ENCODE results near the gene LDLRAD4.
"Not testable (repeated sequence)": the region's sequence is repeated elsewhere in the genome, so short reads cannot be mapped to it uniquely, and the experiment has no call there.

LDLRAD4 gene

DNA sequence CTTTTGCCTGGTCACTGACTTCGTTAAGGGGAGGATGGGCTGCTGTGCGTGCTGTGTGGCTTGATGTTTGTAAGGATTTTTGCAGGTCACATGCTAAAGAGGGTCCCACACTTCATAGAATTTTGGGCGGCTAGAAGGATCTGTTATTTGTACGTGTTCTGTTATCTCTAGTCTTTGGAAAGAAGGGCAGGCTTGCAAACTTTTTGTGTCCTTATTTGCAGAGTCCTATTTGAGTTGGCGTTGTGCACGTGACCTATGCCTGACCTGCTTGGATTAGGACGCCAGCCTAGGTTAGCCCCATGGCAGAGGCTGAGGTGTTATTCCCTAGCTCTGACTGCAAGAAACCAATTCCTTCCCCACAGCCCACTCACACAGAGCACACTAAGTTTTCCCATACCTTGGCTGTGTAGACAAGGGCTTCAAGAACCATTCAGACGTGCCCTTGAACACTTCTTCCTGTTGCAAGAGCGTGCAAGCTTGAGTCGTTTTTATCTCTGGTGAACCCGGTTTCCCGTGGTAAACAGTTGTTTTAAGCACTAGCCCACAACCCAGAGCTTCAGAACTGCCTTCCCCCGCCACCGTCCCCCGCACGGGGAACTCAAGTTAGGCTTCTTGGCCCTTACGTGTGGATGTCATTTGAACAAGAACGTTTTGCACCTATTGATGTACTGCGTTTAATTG lies 94.6 kb downstream of the LDLRAD4 start:
- DNase-seq, result no peak

DNA sequence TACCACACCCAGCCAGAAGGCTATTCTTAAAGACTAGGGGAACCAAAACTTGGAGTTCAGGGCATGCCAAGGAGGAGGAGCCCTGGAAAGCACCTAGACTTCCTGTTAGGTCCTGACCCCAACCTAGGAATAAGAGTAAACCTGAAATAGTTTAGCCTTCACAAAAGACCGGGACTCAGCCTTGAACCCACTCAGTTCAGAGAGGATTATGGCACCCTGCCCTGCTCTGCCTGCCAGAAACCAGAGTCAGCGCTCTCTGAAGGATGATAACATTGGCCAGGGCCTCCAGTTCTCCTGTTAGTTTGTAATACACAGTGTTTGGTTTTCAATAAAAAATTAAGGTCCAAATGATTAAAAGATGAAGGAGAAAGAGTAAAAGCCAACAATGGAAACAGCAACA lies 96.4 kb downstream of the LDLRAD4 start:
- no peak for DNase-seq

DNA sequence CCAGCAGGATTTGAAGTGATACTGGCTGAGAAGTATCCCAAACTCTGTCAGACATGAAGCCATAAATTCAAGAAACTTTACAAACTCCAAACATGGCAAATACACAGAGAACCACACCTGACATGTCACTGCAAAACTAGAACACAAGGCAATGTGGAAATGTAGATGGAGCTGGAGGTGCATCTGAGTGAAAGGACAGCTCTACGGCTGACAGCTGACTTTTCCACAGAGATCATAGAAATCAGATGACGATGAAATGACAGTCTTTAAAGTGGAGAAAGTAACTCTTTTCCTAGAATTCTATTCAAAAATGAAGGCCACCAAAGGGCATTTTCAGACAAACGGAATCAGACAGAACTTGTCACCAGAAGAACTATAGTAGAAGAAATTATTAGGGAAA lies 97.5 kb downstream of the LDLRAD4 start:
- no peak for DNase-seq

DNA sequence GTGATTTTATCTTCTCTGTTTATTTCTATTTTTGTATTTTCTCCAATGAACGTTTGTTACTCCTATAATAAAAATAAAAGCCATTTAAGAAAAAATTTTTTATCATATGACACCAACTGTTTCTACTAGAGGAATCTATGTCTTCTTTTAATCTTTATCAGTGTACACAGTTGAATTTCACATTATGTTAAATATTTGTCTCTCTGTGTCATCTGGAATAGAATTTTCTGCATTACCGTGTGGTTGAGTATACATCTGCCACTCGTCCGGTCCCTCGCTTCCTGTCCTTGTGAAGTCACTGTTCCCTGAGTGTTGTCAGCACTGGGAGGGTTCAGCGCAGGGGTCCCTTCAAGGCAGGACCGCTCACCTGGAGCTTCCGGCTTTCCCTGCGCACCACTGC lies 99.2 kb downstream of the LDLRAD4 start:
- DNase-seq, result no peak

DNA sequence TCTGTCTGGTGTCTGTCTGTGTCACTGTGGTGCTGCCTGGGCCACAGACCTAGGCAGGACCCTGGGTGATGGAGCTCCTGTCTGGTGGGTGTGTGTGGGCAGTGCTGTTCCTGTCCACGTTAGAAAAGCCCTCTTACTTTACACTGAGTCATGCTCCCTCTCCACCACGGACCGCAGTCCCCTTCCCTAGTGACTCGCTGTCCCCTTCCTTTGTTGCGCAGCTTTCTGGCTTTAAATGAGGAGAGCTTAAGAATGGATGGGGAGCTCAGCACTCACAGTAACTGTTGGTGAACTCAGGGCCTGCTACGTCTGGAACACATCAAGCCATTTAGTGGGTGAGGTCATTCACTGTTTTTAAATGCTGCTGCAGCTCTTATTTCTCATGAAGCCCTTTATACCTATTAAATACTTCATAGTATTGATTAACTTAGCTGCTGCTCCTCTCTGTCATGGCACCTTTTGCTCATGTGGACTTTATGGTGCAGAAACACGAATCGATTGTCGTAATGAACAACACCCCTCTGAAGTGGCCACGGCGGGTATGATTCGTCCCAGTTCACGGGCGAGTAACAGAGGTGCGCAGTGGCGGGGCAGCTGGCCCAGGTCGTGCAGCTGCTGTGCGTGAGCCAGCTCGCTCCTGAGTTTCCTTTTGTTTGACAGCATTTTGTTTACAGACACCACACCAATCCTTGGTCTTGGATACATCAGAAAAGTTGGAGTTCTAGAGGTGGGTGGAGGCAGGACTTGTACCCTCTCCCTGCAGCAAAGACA lies 100.4 kb downstream of the LDLRAD4 start:
- no peak for DNase-seq

DNA sequence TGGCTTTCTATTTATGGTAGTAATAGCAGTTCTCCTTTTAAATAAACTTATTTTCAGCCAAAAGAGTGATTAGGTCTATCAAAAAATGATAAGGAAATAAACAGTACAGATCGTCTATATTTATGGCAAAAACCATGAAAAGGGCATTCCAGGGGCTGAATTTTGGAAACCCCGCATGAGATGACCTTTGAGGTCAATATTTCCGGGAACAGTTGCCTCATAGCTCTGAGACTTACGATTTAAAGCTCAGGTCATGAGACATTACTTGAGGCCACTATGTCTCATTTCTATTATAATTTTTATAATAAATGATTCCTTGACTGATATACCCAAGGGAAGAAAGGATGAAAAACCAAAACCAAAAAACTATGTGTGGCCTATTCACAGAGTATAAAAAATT lies 101.1 kb downstream of the LDLRAD4 start:
- no peak for DNase-seq

DNA sequence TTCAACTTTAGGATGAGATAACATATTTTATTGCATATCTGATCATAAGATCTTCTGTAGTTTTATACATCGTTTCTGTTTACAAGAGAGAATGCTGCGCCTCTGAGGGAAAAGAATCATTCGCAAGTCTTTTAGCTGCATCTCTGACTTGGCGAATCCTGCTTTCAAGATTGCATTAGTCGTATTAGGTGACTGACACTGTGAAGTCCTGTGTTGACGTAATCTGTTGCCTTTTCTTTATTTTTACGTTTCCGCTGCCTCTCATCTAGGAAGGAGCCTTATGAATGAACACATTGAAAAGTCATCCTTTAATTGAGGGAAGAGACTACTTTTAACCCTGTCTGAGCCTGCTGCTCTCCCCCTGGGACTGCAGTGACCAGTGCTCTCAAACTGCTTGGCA lies 101.5 kb downstream of the LDLRAD4 start:
- DNase-seq, result no peak

DNA sequence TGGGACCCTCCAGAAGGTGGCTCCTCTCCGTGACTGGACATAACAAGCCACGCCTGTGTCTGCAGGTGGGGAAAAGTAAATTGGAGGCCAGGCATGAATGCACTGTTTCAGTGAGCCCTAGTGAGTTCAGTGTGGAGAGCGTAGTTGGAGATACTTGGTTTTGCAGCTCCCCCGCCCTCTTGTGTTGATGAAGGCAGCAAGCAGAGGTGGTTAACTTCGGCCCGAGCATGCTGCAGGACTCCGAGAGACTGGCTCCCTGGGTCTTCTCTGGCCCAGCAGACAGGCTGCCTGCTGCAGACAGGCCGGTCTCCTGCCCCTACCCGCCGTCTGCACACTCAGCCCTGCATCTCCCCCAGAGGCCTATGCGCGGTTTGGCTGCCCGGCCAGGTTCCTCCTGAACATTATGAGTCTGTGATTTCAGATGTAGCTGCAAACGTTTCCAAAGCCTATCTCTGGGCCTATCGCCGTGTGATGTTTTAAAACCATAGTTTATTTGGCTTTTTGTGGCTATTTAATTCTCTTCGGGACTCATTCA lies 102.4 kb downstream of the LDLRAD4 start:
- DNase-seq, result no peak

DNA sequence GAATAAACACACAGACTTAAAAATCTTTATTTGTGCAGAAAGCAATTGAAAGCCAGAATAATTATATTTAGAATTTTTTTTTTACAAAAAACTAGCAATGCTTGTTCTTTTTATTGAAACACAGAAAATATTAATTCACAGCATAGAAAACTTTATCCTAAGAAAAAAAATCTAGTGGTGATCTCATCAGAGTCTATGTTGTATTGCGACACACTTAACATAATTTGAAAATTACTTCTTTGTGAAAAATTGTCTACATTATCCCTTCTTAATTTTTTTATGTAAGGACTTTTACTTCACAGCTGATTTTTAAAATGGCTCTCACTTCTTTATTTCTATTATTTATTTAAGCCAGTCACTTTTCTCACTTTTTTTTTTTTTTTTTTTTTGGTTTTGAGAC lies 103.4 kb downstream of the LDLRAD4 start:
- no peak for DNase-seq

DNA sequence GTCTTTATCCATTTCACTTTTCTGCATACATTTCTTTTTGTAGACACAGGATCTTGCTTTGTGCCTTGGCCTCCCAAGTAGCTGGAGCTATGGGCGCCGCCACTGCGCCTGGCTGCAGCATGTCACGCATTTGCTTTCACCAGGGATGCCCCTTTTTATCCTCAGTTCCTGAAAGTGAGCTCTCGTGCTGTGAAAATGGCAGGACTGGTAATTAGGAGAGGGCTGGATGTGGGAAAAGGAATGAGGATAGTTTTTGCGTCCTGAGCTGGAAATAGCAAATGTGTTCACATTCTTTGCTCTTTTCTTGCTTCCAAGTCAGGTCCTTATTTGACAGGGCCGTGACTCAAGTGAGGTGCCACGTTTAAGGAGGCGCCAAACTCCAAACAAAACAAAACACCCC lies 104.6 kb downstream of the LDLRAD4 start:
- DNase-seq, result no peak

DNA sequence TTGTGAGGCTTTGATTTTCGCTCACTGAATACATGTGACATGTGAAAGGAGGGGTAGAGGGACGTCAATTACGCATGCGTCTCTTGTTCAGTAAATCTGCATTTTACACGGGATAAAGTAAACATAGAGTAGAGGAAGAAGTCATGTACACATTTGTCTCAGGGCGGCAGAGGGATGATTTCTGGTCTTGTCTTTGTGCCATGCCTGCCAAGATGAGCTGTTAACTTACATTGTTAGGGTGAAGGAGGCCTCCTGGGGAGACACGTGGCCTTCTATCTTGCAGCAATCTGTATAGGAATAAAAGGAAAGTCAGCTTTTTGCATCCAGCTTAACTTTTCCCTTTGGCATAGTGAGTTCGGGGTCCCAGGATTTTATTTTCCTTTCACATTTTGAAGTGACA lies 106.3 kb downstream of the LDLRAD4 start:
- DNase-seq, result no peak

DNA sequence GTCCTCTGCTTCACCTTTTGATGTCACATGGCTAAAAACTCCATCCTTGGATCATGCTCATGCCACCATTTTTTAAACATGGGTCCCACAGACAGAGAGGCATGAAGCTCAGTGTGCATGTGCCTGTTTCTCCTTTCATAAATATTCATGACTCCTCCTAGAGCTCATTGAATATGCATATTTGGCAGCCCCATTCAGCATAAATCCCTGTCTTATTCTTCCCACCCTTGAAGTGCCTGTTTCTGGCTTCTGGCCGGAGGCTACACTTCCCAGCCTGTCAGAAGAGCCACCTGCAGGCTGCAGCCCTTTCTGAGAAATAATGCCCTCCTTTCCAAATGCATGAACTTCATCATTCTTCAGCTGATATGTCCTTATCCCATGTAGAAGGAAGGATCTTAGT lies 109.7 kb downstream of the LDLRAD4 start:
- DNase-seq, result no peak

DNA sequence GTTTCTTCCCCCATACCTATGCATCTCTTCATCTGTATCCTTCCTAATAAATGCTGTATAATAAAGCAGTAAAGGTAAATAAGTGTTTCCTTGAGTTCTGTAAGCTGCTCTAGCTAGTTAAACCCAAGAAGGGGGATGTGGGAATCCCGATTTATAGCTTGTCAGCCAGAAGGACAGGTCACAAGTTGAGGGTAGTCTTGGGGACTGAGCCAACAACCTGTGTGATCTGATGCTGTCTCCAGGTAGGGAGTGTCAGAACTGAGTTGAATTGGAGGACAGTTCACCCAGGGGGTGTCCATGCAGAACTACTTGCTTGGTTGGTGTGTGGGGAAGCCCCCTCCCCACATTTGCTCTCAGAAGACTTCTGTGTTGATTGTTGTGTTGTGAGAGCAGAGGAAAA lies 112.4 kb downstream of the LDLRAD4 start:
- DNase-seq, result no peak

DNA sequence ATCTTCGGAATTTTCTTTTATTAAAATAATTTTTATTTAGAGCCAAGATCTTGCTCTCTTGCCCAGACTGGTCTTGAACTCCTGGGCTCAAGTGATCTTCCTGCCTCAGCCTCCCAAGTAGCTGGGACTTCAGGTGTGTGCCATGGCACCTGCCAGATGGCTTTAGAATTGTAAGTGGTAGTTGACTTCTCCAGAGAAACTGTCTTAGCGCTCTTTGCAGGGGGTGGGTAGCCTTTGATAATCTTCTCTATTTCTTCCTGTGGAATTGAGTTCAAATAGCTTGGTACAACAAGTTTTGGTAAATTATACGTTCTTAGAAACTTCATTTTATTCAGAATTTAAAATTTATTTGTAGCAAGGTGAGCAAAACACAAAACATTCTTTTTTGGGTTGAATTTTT lies 113.3 kb downstream of the LDLRAD4 start:
- DNase-seq, result no peak

DNA sequence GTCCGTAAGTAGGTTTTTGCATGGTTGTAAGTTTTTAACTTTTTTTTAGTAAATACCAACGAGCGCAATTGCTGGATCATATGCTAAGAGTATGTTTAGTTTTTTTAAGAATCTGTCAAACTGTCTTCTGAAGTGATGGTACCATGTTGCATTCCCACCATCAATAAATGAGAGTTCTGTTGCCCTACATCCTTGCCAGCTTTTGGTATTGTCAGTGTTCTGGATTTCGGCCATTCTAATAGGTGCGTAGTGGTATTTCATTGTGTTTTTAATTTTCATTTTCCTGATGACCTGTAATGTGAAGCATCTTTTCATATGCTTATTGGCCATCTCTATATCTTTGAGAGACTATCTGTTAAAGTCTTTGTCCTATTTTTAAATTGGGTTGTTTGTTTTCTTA lies 114.3 kb downstream of the LDLRAD4 start:
- DNase-seq, result no peak

DNA sequence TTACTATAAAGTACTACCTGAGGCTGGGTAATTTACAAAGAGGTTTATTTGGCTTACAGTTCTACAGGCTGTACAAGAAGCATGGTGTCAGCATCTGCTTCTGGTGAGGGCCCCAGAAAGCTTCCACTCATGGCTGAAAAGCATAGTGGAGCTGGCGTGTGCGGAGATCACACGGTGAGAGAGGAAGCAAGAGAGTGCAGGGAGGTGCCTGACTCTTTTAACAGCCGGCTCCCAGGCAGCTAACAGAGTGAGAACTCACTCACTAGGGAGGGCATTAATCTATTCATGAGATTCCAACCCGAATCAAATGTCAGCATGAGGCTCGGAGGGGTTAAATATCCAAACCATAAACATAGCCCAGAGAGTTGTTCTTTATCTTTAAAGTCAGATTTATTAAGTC lies 117.3 kb downstream of the LDLRAD4 start:
- no peak for DNase-seq

DNA sequence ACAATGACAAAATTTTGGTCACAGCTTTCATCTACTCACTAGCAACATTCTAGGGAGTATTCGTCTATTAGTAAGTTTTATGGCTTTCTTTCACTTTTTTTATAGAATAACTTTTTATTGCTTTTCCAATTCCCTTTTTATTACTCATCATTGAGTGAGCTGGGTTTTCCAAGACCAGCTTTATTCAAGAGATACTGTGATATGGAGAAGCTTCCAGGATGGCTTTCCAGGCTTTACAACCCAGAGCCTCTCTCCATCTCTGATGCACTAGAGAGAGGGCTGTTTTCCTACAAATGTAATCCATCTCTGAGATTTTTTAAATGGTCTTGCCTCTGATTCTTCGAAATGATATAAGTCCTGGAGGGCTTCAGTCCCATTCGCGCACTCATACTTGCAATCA lies 118.3 kb downstream of the LDLRAD4 start:
- DNase-seq, result no peak

DNA sequence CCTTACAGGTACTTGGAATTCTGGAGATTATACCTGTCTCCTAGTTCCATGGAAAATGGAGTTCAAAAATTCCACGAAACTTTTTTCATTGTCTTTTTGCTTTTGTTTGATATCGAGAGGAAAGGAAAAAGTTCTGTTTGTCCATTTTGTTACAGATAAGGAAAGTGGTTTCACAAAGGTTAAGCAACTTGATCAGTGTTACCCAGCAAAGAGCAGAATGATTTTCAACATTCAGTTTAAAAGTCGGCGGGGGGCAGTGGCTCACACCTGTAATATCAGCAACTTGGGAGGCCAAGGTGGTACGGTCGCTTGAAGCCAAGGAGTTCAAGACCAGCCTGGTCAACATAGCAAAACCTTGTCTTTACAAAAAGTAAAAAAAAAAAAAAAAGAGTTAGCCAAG lies 118.8 kb downstream of the LDLRAD4 start:
- DNase-seq, result no peak

DNA sequence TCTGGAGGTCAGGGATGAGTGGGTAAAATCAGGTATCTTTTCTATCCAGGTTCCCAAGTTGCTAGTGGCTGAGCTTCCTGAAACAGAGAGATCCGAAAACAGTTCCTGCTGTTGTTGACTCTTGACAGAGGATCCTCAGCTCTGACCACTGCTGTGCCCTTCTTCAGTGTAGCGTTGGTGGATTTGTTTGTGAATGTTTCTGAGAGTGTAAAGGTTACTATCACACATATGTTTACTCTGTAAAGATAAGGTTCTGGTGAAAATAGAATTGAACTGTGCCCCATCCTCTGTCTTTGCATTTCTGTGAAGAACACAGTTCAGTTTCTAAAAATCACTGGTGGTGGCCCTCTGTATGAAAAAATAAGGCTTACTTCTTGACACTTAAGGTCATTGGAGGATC lies 119.8 kb downstream of the LDLRAD4 start:
- DNase-seq, result no peak

DNA sequence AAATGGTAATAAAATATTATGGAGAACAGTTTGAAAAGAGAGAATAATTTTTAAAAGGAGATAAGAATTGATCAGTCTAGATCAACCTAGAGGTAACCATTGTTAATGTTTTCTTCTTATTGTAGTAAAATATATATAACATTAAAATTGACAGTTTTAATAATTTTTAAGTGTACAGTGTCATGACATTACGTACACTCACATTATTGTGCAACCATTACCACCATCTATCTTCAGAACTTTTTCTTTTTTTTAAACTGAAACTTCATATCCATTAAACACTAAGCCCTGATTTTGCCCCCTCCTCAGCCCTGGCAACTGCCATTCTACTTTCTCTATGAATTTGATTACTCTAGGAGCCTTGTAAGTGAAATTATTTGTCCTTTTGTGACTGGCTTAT lies 121.1 kb downstream of the LDLRAD4 start:
- DNase-seq, result no peak

DNA sequence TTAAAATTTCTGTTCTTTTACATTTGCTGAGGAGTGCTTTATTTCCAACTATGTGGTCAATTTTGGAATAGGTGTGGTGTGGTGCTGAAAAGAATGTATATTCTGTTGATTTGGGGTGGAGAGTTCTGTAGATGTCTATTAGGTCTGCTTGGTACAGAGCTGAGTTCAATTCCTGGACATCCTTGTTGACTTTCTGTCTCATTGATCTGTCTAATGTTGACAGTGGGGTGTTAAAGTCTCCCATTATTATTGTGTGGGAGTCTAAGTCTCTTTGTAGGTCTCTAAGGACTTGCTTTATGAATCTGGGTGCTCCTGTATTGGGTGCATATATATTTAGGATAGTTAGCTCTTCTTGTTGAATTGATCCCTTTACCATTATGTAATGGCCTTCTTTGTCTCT lies 127.9 kb downstream of the LDLRAD4 start:
- not testable (repeated sequence) for DNase-seq

DNA sequence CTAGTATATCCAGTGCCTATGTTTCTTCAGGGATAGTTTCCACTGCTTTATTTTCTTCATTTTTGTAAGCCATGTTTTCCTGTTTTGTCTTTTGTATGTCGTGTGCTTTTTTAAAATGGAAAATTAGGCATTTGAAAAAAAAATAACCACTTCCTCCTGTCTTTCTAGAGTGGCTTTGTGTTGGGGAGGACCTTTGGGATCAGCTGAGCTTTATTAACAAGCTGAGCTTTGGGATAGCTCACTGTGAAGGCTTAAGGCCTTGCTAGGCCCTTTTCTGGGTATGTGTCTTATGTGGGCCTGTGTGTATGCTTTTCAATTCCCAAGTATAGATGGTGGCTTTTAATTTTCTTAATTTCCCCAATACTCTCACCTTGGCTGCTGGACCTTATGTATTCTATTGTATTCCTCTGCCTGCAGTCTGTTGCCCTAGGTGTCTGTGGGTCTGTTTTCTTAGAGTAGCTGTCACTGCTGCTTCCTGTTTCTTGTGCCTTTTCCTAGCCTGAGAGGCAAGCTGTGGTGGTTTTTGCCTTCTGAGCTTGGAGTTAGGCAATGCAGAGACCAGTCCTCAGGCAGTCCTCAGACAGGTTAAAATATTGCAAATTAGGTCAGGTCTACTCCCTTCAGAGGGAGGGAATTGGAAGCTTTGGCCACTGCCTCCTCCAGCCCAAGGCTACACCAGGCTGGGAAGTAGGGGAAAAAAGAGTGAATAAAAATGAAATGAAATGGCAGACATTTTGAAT lies 134.7 kb downstream of the LDLRAD4 start:
- DNase-seq, result no peak

DNA sequence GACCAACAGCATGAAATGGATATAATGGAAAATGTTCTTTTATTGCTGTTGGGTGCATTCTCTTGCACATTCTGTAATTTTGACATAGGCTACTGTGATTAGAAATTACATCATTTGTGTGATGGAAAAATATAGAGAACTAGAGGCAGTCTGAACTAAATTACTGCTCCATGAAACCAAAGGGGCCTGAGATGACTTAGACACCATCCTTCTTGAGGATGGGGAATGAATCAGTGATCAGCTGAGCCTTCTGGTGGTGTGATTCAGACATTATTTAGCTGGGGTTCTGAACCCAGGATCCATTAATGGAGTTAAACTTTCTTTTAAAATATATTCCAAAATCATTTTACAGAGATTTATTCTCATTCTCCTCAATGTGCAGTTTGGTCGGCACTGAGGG lies 135.8 kb downstream of the LDLRAD4 start:
- no peak for DNase-seq

DNA sequence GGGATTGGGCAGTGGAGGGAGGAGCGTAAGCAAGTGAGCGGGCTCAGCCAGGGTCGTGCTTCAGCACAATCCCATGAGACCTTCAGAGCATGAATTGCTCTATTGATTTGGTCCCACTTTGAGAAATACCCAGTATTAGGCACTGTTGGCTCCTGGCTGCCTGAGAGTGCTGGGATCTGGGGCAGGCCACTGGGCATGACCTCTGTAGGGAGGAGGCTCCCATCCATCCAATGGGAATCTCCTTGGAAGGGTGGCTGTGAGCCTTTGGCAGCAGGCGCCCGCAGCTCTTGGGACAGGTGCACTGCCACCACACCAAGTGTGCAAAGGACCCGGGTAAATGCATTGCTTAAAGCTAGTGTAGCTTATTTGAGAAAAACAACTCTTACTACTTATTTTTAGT lies 137.5 kb downstream of the LDLRAD4 start:
- DNase-seq, result no peak

Data from NCI-H526 treated with DMSO at 0.1 percent for 48 hours (cell line).